Cardiac muscle cell (in vitro differentiated cells and primary cell): ENCODE data around the gene CSTF1. TPM values are rescaled to one million over a fixed set of nuclear protein-coding genes. Genes with fewer than 3 reads are reported as not detected.

Source experiments
- DNase-seq, 2 donors: peaks; one replicate each; pipeline versions ENCODE4 v3.0.0 to v3.0.0-alpha.2; 2010 to 2017; ENCODE audit warnings: low read depth in 1 of 2, low spot score in 1 of 2
- H3K27ac ChIP-seq: fragments of 200-600 bp; sonication (generic); 2 replicates; pipeline ENCODE4 v1.5.1; 2016
- H3K27me3 ChIP-seq: fragments of 200-600 bp; sonication (generic); 2 replicates; pipeline ENCODE4 v1.6.0; 2016; ENCODE audit warnings: control low read depth
- H3K36me3 ChIP-seq: fragments of 200-600 bp; sonication (generic); 2 replicates; pipeline ENCODE4 v1.5.1; 2016; ENCODE audit warnings: control low read depth
- H3K4me1 ChIP-seq: fragments of 200-600 bp; sonication (generic); 2 replicates; pipeline ENCODE4 v1.8.1; 2017; ENCODE audit warnings: low read depth, mild to moderate bottlenecking, mixed run types
- H3K4me3 ChIP-seq: fragments of 200-600 bp; sonication (generic); 2 replicates; pipeline ENCODE4 v1.5.1; 2016; ENCODE audit warnings: mild to moderate bottlenecking
- H3K9me3 ChIP-seq: fragments of 200-600 bp; sonication (generic); 2 replicates; pipeline ENCODE4 v1.5.1; 2017; ENCODE audit warnings: low read depth, mild to moderate bottlenecking, control low read depth
- polyA plus RNA-seq: library from polyadenylated mRNA; unstranded; fragments of >200 nt; fragmentation: Nextera tagmentation; extraction: Ambion mirVana; gene quantifications from 2 replicates; pipeline ENCODE4 v1.2.1, GENCODE V29; 2016
- total RNA-seq: library from RNA; depleted of rRNA; stranded (reverse); fragments of >200 nt; gene quantifications from 2 replicates; pipeline ENCODE4 v1.2.3, GENCODE V29; 2016
- TF ChIP-seq, protein P1 (sequence below): IDR thresholded peaks from 2 replicates; pipeline ENCODE4 v1.5.1; 2012; ENCODE audit warnings: low read depth, mild to moderate bottlenecking, low read length

CSTF1 gene
- total and polyA plus RNA-seq, 2 experiments from 2014 or later: 34.9 to 46.4 TPM

DNA sequence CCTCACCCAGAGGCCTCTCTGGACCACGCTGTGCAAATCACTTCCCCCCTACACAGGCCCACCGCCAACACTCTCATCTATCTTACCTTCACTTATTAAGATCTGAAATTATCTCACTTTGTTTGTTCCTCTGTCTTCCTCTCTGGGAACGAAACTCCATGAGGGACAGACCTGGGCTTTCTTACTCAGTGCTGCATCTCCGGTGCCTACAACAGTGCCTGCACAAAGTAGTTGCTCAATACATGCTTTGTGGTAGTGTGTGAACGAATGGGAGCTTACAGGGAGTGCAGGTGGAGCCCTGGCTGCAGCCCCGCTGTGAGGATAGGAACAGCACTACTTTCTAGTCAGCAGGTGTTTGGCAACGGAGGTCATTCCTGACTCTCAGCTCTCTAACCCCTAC is 25.0 kb downstream of the CSTF1 start:
- Histone ChIP-seq H3K27me3 (no peaks in the 10 kb centered on the region), H3K4me1 (no peaks in the 10 kb centered on the region), H3K4me3 (no peak overlapping the region), H3K9me3 (no peaks in the 10 kb centered on the region), H3K27ac (no peak overlapping the region), H3K36me3 (no peaks in the 10 kb centered on the region)
- TF ChIP-seq, protein P1, sequence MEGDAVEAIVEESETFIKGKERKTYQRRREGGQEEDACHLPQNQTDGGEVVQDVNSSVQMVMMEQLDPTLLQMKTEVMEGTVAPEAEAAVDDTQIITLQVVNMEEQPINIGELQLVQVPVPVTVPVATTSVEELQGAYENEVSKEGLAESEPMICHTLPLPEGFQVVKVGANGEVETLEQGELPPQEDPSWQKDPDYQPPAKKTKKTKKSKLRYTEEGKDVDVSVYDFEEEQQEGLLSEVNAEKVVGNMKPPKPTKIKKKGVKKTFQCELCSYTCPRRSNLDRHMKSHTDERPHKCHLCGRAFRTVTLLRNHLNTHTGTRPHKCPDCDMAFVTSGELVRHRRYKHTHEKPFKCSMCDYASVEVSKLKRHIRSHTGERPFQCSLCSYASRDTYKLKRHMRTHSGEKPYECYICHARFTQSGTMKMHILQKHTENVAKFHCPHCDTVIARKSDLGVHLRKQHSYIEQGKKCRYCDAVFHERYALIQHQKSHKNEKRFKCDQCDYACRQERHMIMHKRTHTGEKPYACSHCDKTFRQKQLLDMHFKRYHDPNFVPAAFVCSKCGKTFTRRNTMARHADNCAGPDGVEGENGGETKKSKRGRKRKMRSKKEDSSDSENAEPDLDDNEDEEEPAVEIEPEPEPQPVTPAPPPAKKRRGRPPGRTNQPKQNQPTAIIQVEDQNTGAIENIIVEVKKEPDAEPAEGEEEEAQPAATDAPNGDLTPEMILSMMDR: no peak
- DNase-seq: no peak

- DNase-seq: no peak
- no peak overlapping the region for H3K4me3 ChIP-seq
- H3K36me3 ChIP-seq: no peaks in the 10 kb centered on the region
- no peaks in the 10 kb centered on the region for H3K4me1 ChIP-seq
- TF ChIP-seq, protein P1: no peak
- H3K9me3 ChIP-seq: no peaks in the 10 kb centered on the region
- no peak overlapping the region for H3K27ac ChIP-seq
- no peaks in the 10 kb centered on the region for H3K27me3 ChIP-seq
Measured at GRCh38 chr20:56417911-56418310, 25.5 kb downstream of the CSTF1 start.

DNA sequence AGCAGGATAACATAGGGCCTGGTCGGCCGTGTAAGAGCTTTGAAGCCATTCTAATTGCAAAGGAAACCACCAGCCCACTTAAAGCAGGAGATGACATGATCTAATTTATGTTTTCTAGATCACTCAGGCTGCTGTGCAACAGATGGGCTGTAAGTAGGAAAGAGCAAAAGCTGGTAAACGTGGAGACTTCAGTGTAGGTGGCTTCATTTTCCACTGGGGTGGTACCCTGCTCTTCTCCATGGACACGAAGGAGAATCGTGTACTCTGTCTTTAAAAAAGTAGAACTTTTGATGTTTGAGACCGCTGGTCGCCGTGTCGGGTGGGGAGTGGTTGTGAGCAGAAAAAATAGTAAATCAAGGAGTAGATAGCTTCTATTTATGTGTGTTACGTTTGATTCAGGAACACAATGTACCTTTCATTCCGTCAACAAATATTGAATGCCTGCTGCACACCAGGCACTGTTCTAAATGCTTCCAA is 26.0 kb downstream of the CSTF1 start:
- no peaks in the 10 kb centered on the region for H3K36me3 ChIP-seq
- no peaks in the 10 kb centered on the region for H3K9me3 ChIP-seq
- DNase-seq: peak in 1 of 2 donors; percentile 14
- H3K4me1 ChIP-seq: no peaks in the 10 kb centered on the region
- H3K4me3 ChIP-seq: no peak overlapping the region
- TF ChIP-seq, protein P1: no peak
- no peaks in the 10 kb centered on the region for H3K27me3 ChIP-seq
- no peak overlapping the region for H3K27ac ChIP-seq

DNA sequence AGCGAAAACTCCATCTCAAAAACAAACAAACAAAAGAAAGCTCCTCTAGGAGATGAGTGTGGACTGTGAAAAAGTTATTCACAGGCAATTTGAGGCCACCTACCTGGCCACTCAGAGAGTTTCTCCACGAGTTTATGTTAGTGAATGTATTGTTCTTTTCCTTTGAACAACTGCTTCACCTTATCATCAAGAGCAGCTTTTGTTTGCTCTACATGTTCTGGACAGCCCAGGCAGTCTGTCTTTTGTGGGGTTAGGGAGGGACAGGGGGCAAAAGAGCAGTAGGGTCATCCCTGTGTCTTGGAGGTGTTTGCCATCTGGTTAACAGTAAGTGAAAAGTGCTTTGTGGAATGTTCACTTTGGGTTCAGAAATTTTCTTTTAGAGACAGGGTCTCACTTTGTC is 27.6 kb downstream of the CSTF1 start:
- Histone ChIP-seq H3K36me3 (no peaks in the 10 kb centered on the region), H3K27ac (no peak overlapping the region), H3K4me1 (no peaks in the 10 kb centered on the region), H3K27me3 (peaks cover 7% of the 10 kb centered on the region), H3K4me3 (no peak overlapping the region), H3K9me3 (no peaks in the 10 kb centered on the region)
- TF ChIP-seq, protein P1: no peak
- DNase-seq: no peak

- Histone ChIP-seq H3K27ac (no peak overlapping the region), H3K36me3 (no peaks in the 10 kb centered on the region), H3K4me1 (no peaks in the 10 kb centered on the region), H3K9me3 (no peaks in the 10 kb centered on the region), H3K27me3 (peaks cover 7% of the 10 kb centered on the region), H3K4me3 (no peak overlapping the region)
- no peak for DNase-seq
- TF ChIP-seq, protein P1: no peak
Measured at GRCh38 chr20:56420940-56421688, 28.7 kb downstream of the CSTF1 start.
